Transverse colon (tissue), 4 donors: ENCODE results near the gene LZTFL1. TPM values are rescaled to one million over a fixed set of nuclear protein-coding genes. Genes with fewer than 3 reads are reported as not detected.

Experiments
- DNase-seq: peaks from one replicate; pipeline ENCODE4 v3.0.0-alpha.2; 2019
- H3K27ac ChIP-seq, 4 donors: fragments of 200-600 bp; sonication (generic); 2 replicates each; pipeline ENCODE4 v1.5.1; 2016 to 2018; ENCODE audit warnings: inconsistent platforms in 4 of 4
- H3K27me3 ChIP-seq: fragments of 200-600 bp; sonication (generic); 2 replicates; pipeline ENCODE4 v1.5.1; 2017; ENCODE audit warnings: inconsistent platforms
- H3K36me3 ChIP-seq, 4 donors: fragments of 200-600 bp; sonication (generic); 2 replicates each; pipeline ENCODE4 v1.5.1; 2017 to 2019; ENCODE audit warnings: inconsistent platforms in 4 of 4
- H3K4me1 ChIP-seq, 4 donors: fragments of 200-600 bp; sonication (generic); 2 replicates each; pipeline ENCODE4 v1.5.1; 2017 to 2020; ENCODE audit warnings: inconsistent platforms in 4 of 4
- H3K4me3 ChIP-seq, 4 donors: fragments of 200-600 bp; sonication (generic); 1 replicate in 1 of 4; 2 replicates in 3 of 4; pipeline versions ENCODE4 v1.5.1 to v1.6.1; 2017 to 2019; ENCODE audit warnings: inconsistent platforms in 4 of 4
- H3K9me3 ChIP-seq, 2 donors: fragments of 200-600 bp; sonication (generic); 2 replicates each; pipeline ENCODE4 v1.5.1; 2017 to 2019; ENCODE audit warnings: inconsistent platforms in 2 of 2
- EP300 ChIP-seq: sonication (generic); formaldehyde crosslinking; IDR thresholded peaks from one replicate; pipeline ENCODE4 v1.6.1; 2017; ENCODE audit warnings: antibody characterized with exemption, low read depth
- POLR2A ChIP-seq: fragments of 450-650 bp; IDR thresholded peaks from one replicate; pipeline ENCODE4 v1.6.1; 2016; ENCODE audit warnings: antibody characterized with exemption, mild to moderate bottlenecking, moderate library complexity
- POLR2AphosphoS5 ChIP-seq, 3 donors: sonication (generic); formaldehyde crosslinking; IDR thresholded peaks; one replicate each; pipeline ENCODE4 v1.6.1; 2016; ENCODE audit warnings: antibody characterized with exemption in 3 of 3
- WGBS, 2 donors: methylation state at CpG; one replicate each; pipeline ENCODE4 v1.1.5; 2018; ENCODE audit warnings: low coverage in 1 of 2; 5-methylcytosine and 5-hydroxymethylcytosine counted together
- in situ Hi-C, 4 donors: fragments of 200-750 bp; cut with MboI; loops; one replicate each; pipeline versions ENCODE4 v1.15.0 to v1.15.1; 2017; ENCODE audit warnings: low sequenced_read_pairs in 3 of 4, low pct_ligation_motif_present in 1 of 4, low pct_unique_long_range_greater_than_20kb in 1 of 4
- intact Hi-C: fragments of 100-400 bp; cut with DNase I; formaldehyde crosslinking; loops from one replicate; pipeline ENCODE4 v1.15.1; 2023; ENCODE audit warnings: low total_unique reads
- total RNA-seq, 4 donors: library from RNA; depleted of rRNA; stranded (reverse); fragments of >200 nt; gene quantifications; one replicate each; pipeline ENCODE4 v1.1.0, GENCODE V29; 2016
- TF ChIP-seq, protein P1 (sequence below), 5 experiments: fragments of 200-600 bp in 3 of 5; fragments of 450-650 bp in 2 of 5; sonication (generic) in 3 of 5; IDR thresholded peaks; 1 replicate in 2 of 5; 2 replicates in 3 of 5; pipeline ENCODE4 v1.5.1; 2016 to 2017; ENCODE audit warnings: antibody characterized with exemption in 5 of 5, inconsistent platforms in 3 of 5, mild to moderate bottlenecking in 2 of 5, moderate library complexity in 1 of 5

Gene LZTFL1
- total RNA-seq, 4 donors from 2014 or later, result 3.7 to 10.3 (median 7.8) TPM

DNA sequence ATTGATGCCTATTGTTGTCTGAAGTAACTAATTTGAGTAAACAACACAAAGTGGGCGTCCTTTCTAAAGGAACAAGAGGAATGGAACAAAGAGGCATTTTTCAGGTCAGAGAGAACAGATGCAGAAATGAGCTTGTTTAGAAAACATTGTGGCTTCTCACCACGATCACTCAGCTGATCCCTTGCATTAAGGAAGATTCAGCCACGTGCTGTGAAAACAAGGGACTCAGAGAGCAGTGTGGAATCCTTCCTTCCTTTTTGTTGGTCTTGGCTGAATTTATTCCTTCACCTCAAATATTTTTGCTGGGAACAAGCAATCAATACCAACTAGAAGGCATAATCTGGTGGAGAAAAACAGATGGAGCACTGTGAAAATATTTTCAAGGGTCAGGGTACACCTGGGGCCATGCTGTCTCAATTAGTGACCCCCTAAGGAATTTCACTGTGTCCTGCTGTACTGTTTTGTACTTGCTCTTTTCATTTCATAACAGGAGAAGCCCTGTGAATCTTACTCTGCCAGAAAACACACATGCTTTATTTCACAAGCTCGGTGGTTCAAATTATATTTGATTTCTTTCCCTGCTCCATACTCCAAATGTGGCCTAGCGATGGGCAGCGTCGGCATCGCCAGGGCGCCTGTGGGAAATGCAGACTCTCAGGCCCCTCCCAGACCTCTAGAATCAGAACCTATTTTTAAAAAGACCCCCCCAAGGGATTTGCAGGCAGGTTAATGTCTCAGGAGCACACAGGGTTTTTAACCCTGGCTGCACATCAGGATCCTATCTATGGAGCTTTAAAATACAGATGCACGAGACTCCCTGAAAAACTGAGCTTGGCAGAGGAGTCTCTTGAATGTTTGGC, 34.0 kb downstream of the LZTFL1 start:
- Histone ChIP-seq H3K4me3 (no peak overlapping the region), H3K27me3 (no peaks in the 10 kb centered on the region), H3K36me3 (no peaks in the 10 kb centered on the region), H3K4me1 (no peaks in the 10 kb centered on the region), H3K27ac (no peak overlapping the region), H3K9me3 (no peaks in the 10 kb centered on the region)
- in situ Hi-C loops, result no loop called here
- no peak for DNase-seq
- WGBS, 2 donors, result 76 to 83% methylated on average over 6 to 10 of the region's 10 CpGs
- intact Hi-C loops, result no loop called here
- TF ChIP-seq POLR2AphosphoS5 (IDR thresholded peaks at IDR 0.05) (no peak), EP300 (no peak), POLR2A (no peak)
- TF ChIP-seq, protein P1, sequence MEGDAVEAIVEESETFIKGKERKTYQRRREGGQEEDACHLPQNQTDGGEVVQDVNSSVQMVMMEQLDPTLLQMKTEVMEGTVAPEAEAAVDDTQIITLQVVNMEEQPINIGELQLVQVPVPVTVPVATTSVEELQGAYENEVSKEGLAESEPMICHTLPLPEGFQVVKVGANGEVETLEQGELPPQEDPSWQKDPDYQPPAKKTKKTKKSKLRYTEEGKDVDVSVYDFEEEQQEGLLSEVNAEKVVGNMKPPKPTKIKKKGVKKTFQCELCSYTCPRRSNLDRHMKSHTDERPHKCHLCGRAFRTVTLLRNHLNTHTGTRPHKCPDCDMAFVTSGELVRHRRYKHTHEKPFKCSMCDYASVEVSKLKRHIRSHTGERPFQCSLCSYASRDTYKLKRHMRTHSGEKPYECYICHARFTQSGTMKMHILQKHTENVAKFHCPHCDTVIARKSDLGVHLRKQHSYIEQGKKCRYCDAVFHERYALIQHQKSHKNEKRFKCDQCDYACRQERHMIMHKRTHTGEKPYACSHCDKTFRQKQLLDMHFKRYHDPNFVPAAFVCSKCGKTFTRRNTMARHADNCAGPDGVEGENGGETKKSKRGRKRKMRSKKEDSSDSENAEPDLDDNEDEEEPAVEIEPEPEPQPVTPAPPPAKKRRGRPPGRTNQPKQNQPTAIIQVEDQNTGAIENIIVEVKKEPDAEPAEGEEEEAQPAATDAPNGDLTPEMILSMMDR (IDR thresholded peaks at IDR 0.05), result no peak

DNA sequence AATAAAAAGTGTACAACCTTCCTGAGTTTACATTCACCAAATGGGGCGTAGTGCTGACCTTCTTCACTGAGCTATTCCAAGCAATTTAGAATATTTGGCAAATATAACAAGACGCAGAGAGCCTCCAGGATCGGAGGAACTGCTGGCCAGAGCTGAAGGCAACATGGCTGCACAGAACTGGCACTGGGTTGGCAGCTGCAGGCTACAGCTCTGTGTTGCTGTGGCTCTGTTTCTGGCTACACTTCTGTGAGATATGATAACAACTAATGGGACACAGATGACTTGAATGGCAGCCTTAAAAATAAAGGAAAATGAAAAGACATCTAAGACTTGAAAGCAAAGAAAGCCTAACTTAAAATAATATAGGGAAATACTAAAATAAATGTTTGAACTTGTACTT, 34.8 kb downstream of the LZTFL1 start:
- H3K27ac ChIP-seq, result no peak overlapping the region
- no peak for DNase-seq
- H3K27me3 ChIP-seq, result no peaks in the 10 kb centered on the region
- H3K4me3 ChIP-seq, result no peak overlapping the region
- in situ Hi-C loops, result no loop called here
- intact Hi-C loops, result no loop called here
- H3K36me3 ChIP-seq, result no peaks in the 10 kb centered on the region
- TF ChIP-seq POLR2AphosphoS5 (IDR thresholded peaks at IDR 0.05) (no peak), POLR2A (no peak), EP300 (no peak)
- TF ChIP-seq, protein P1 (IDR thresholded peaks at IDR 0.05), result no peak
- H3K4me1 ChIP-seq, result no peaks in the 10 kb centered on the region
- WGBS, 2 donors, result 92 to 100% methylated on average over 3 of the region's 3 CpGs
- no peaks in the 10 kb centered on the region for H3K9me3 ChIP-seq

DNA sequence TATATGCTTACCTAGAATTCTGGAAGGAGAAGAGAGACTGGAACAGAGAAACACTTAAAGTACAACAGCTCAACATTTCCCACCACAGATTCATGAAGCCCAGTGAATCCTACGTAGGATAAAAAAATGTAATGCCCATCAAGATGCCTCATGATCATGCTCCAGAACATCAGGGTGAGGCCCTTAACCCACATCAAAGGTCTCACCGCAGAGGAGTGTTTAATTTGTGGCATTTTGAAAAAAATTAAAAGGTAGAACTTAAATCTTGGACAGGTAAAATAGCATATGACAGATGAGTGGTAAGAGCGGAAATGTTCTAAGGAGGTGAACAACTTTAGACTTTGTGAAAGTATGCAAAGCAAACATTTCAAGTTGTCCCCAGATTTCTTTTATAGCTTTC, 35.8 kb downstream of the LZTFL1 start:
- TF ChIP-seq EP300, result no peak
- TF ChIP-seq, protein P1 (IDR thresholded peaks at IDR 0.05), result no peak
- TF ChIP-seq POLR2AphosphoS5 (IDR thresholded peaks at IDR 0.05), result no peak
- Histone ChIP-seq H3K36me3 (no peaks in the 10 kb centered on the region), H3K4me1 (no peaks in the 10 kb centered on the region), H3K4me3 (no peak overlapping the region), H3K27ac (no peak overlapping the region), H3K9me3 (no peaks in the 10 kb centered on the region), H3K27me3 (no peaks in the 10 kb centered on the region)
- no peak for DNase-seq
- in situ Hi-C loops, result no loop called here
- 95 to 97% methylated on average over 3 of the region's 3 CpGs for WGBS, 2 donors
- intact Hi-C loops, result no loop called here

DNA sequence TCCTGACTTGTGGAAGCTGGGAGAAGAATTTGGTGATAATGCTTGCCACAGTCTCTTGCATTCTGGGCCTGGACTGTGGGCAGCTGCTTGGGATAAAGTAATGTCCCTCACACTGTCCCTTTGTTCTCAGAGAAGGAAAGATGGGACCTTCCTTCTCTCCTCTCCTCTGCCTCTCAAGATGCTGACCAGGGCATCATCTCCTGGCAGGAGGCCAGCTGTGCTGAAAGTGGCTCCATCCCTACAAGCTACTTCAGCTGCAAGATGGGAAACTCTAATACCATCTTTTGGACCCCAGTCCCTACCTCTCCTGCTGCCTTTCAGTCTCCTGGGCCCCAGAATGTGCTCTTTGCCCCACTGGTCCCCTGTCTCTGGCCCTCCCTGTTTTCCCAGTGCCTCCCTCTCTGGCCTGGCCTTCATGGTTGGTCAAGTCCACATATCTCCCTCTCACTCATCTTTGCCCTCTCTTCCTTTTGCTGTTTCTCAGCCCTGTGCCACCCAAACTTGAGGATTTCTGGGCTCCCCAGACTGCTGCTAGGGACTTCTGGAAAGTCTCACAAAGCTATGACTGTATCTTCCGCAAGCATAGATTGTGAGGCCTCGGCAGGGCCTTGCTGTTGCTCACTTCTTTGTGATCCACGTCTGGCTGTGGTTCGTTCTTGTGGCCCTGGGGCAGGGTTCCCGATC, 38.5 kb downstream of the LZTFL1 start:
- no peaks in the 10 kb centered on the region for H3K36me3 ChIP-seq
- TF ChIP-seq POLR2AphosphoS5 (IDR thresholded peaks at IDR 0.05) (no peak), EP300 (no peak), POLR2A (no peak)
- TF ChIP-seq, protein P1 (IDR thresholded peaks at IDR 0.05), result no peak
- no peaks in the 10 kb centered on the region for H3K9me3 ChIP-seq
- H3K27me3 ChIP-seq, result peaks cover 8% of the 10 kb centered on the region
- in situ Hi-C loops, result no loop called here
- 90 to 95% methylated on average over 4 to 5 of the region's 5 CpGs for WGBS, 2 donors
- intact Hi-C loops, result loop anchor here (5.0 kb wide), 1 partner anchor 1256 kb away; no protein-coding TSS in a partner anchor
- DNase-seq, result no peak
- no peak overlapping the region for H3K27ac ChIP-seq
- H3K4me1 ChIP-seq, result no peaks in the 10 kb centered on the region
- no peak overlapping the region for H3K4me3 ChIP-seq
